ENCODE measurements around the gene CADM2.

CADM2 gene

DNA sequence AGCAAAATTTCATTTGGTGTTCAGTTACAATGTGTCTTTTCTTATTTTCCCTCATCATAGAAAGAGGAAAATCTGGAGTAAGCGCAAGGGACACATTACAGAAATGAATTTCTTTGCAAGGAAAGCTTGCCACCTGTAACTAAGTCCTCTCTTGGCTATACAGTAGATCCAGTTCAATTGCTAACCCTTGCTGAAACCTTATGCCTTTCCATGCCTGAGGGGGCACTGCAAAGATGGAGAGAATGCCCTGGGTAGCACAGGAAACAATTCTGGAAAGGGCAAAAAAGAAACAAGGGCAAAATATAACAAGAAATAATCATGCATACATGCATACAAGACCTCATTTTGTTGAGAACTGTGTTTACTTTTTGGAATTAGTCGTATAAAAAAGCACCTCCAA, 4.3 kb downstream of the CADM2 start:
- no peak for TF ChIP-seq ZNF677 (tag by site-specific recombination; IDR thresholded peaks at IDR 0.05)
- POLR2A ChIA-PET = no interaction called here
- H3K36me3 ChIP-seq (ENCODE audit: control insufficient read depth in 2 of 2, insufficient read depth in 1 of 2, low read length in 2 of 2) = no peaks in the 10 kb centered on the region
- H3K4me3 ChIP-seq (ENCODE audit: low read depth, low read length) = no peak overlapping the region
- no peak overlapping the region for H3K27ac ChIP-seq (ENCODE audit: extremely low read depth, low read depth, low read length)
- CTCF ChIA-PET = no interaction called here
- no peaks in the 10 kb centered on the region for H3K9me3 ChIP-seq (ENCODE audit: control insufficient read depth, insufficient read depth, low read depth, low read length)
- H3K4me1 ChIP-seq (ENCODE audit: control insufficient read depth, insufficient read depth, low read length) = no peaks in the 10 kb centered on the region

DNA sequence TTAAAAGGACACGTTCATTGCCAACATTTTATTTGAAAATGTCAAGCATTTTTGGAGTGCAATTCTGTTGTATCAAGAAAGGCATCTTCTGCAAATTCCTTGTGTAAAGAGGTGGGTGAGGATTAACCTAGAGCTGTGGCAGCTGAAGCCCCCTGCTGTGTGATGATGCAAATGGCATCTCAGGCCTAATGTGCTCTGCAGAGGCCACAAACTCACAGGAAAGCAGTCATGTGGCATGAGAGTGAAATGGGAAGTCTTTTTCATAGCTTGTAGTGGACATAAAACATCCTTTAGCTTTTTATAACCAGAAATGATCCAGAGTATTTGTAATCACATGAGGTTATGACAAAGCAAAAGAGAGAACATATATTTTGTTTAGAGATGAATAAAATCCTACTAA, 6.4 kb downstream of the CADM2 start:
- POLR2A ChIA-PET = no interaction called here
- Histone ChIP-seq H3K27ac (ENCODE audit: extremely low read depth, low read depth, low read length) (no peak overlapping the region), H3K4me1 (ENCODE audit: control insufficient read depth, insufficient read depth, low read length) (no peaks in the 10 kb centered on the region)

DNA sequence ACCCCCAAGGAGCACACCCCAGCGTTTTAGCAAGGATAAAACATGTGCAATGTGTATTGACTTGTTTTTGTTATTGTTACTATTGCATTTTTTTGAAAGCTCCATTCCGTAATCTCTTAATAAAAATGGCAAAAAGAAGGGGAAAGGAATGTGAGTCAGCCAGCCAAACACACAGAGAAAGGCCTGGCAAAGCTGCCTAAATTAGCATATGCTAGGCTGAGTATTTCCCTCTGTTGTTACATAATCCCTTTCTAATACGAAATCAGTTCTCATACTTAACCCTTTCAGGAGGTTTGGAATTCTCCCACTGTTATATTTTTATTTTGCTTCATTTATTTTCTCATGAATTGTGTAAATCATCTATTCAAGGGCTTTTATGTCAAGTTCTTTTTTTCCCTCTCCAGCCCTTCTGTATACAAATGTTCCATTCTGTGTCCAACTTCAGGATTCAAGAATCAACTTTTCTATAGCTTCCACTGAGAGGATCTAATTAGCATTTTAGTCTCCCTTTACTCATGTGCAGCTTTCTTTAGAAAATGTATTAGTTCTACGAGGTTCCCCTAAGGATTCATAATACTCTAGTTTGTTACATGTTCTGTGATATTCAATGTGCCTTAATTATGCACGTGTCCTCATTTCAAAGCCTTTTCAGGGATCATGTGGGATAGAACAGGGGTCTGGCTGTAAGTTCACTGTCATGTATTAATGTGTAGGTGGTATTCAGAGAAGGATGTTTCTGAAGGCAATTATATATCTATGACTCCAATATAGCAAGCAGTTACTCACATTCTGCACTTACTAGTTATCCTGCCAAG, 9.2 kb downstream of the CADM2 start:
- CTCF ChIA-PET = interaction anchor here (0.7 kb wide), 1 partner anchor 228 kb away, joined by 3 read pairs; no protein-coding TSS in a partner anchor
- POLR2A ChIA-PET = no interaction called here
- H3K9me3 ChIP-seq (ENCODE audit: control insufficient read depth, insufficient read depth, low read depth, low read length) = no peaks in the 10 kb centered on the region
- no peak overlapping the region for H3K27ac ChIP-seq (ENCODE audit: extremely low read depth, low read depth, low read length)
- no peaks in the 10 kb centered on the region for H3K4me1 ChIP-seq (ENCODE audit: control insufficient read depth, insufficient read depth, low read length)
- no peak overlapping the region for H3K4me3 ChIP-seq (ENCODE audit: low read depth, low read length)
- no peaks in the 10 kb centered on the region for H3K36me3 ChIP-seq (ENCODE audit: control insufficient read depth in 2 of 2, insufficient read depth in 1 of 2, low read length in 2 of 2)
- TF ChIP-seq SCRT1 (tag by site-specific recombination; IDR thresholded peaks at IDR 0.05; ENCODE audit: borderline replicate concordance) (no peak), BCL11B (tag by site-specific recombination; IDR thresholded peaks at IDR 0.05; ENCODE audit: low read depth) (no peak), ZNF670 (tag by site-specific recombination; IDR thresholded peaks at IDR 0.05; ENCODE audit: low read depth) (no peak), ZNF610 (tag by site-specific recombination; IDR thresholded peaks at IDR 0.05; ENCODE audit: borderline replicate concordance) (no peak), MEIS1 (CRISPR knock-in tag; IDR thresholded peaks at IDR 0.05; ENCODE audit: borderline replicate concordance) (no peak)
- TF ChIP-seq, protein P1, sequence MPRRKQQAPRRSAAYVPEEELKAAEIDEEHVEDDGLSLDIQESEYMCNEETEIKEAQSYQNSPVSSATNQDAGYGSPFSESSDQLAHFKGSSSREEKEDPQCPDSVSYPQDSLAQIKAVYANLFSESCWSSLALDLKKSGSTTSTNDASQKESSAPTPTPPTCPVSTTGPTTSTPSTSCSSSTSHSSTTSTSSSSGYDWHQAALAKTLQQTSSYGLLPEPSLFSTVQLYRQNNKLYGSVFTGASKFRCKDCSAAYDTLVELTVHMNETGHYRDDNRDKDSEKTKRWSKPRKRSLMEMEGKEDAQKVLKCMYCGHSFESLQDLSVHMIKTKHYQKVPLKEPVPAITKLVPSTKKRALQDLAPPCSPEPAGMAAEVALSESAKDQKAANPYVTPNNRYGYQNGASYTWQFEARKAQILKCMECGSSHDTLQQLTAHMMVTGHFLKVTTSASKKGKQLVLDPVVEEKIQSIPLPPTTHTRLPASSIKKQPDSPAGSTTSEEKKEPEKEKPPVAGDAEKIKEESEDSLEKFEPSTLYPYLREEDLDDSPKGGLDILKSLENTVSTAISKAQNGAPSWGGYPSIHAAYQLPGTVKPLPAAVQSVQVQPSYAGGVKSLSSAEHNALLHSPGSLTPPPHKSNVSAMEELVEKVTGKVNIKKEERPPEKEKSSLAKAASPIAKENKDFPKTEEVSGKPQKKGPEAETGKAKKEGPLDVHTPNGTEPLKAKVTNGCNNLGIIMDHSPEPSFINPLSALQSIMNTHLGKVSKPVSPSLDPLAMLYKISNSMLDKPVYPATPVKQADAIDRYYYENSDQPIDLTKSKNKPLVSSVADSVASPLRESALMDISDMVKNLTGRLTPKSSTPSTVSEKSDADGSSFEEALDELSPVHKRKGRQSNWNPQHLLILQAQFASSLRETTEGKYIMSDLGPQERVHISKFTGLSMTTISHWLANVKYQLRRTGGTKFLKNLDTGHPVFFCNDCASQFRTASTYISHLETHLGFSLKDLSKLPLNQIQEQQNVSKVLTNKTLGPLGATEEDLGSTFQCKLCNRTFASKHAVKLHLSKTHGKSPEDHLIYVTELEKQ (tag by site-specific recombination; IDR thresholded peaks at IDR 0.05; ENCODE audit: borderline replicate concordance) = no peak
- TF ChIP-seq, protein P2, sequence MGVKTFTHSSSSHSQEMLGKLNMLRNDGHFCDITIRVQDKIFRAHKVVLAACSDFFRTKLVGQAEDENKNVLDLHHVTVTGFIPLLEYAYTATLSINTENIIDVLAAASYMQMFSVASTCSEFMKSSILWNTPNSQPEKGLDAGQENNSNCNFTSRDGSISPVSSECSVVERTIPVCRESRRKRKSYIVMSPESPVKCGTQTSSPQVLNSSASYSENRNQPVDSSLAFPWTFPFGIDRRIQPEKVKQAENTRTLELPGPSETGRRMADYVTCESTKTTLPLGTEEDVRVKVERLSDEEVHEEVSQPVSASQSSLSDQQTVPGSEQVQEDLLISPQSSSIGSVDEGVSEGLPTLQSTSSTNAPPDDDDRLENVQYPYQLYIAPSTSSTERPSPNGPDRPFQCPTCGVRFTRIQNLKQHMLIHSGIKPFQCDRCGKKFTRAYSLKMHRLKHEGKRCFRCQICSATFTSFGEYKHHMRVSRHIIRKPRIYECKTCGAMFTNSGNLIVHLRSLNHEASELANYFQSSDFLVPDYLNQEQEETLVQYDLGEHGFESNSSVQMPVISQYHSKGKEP (tag by site-specific recombination; IDR thresholded peaks at IDR 0.05) = no peak

More for the DNA sequence above, 6.4 kb downstream of the CADM2 start:
- Histone ChIP-seq H3K9me3 (ENCODE audit: control insufficient read depth, insufficient read depth, low read depth, low read length) (no peaks in the 10 kb centered on the region), H3K36me3 (ENCODE audit: control insufficient read depth in 2 of 2, insufficient read depth in 1 of 2, low read length in 2 of 2) (no peaks in the 10 kb centered on the region), H3K4me3 (ENCODE audit: low read depth, low read length) (no peak overlapping the region)
- TF ChIP-seq ZNF416 (tag by site-specific recombination; IDR thresholded peaks at IDR 0.05) = no peak
- no peak for TF ChIP-seq ZNF341 (tag by site-specific recombination; IDR thresholded peaks at IDR 0.05; ENCODE audit: low read depth)
- no peak for TF ChIP-seq ZNF785 (tag by site-specific recombination; IDR thresholded peaks at IDR 0.05)
- no peak for TF ChIP-seq ZNF621 (tag by site-specific recombination; IDR thresholded peaks at IDR 0.05)
- no peak for TF ChIP-seq TCF7L2 (IDR thresholded peaks at IDR 0.05; ENCODE audit: borderline replicate concordance, low read depth, low read length)
- TF ChIP-seq, protein P3, sequence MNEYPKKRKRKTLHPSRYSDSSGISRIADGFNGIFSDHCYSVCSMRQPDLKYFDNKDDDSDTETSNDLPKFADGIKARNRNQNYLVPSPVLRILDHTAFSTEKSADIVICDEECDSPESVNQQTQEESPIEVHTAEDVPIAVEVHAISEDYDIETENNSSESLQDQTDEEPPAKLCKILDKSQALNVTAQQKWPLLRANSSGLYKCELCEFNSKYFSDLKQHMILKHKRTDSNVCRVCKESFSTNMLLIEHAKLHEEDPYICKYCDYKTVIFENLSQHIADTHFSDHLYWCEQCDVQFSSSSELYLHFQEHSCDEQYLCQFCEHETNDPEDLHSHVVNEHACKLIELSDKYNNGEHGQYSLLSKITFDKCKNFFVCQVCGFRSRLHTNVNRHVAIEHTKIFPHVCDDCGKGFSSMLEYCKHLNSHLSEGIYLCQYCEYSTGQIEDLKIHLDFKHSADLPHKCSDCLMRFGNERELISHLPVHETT (tag by site-specific recombination; IDR thresholded peaks at IDR 0.05) = no peak
- TF ChIP-seq ZNF629 (tag by site-specific recombination; IDR thresholded peaks at IDR 0.05) = no peak
- TF ChIP-seq ZNF529 (tag by site-specific recombination; IDR thresholded peaks at IDR 0.05; ENCODE audit: insufficient replicate concordance) = no peak
- no peak for TF ChIP-seq ZNF510 (tag by site-specific recombination; IDR thresholded peaks at IDR 0.05; ENCODE audit: insufficient replicate concordance)
- no peak for TF ChIP-seq ZNF266 (tag by site-specific recombination; IDR thresholded peaks at IDR 0.05; ENCODE audit: low read depth)
- TF ChIP-seq, protein P4, sequence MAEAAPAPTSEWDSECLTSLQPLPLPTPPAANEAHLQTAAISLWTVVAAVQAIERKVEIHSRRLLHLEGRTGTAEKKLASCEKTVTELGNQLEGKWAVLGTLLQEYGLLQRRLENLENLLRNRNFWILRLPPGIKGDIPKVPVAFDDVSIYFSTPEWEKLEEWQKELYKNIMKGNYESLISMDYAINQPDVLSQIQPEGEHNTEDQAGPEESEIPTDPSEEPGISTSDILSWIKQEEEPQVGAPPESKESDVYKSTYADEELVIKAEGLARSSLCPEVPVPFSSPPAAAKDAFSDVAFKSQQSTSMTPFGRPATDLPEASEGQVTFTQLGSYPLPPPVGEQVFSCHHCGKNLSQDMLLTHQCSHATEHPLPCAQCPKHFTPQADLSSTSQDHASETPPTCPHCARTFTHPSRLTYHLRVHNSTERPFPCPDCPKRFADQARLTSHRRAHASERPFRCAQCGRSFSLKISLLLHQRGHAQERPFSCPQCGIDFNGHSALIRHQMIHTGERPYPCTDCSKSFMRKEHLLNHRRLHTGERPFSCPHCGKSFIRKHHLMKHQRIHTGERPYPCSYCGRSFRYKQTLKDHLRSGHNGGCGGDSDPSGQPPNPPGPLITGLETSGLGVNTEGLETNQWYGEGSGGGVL (tag by site-specific recombination; IDR thresholded peaks at IDR 0.05) = no peak
- TF ChIP-seq ZBTB1 (tag by site-specific recombination; IDR thresholded peaks at IDR 0.05) = no peak
- TF ChIP-seq OSR2 (tag by site-specific recombination; IDR thresholded peaks at IDR 0.05) = no peak
- TF ChIP-seq, protein P5, sequence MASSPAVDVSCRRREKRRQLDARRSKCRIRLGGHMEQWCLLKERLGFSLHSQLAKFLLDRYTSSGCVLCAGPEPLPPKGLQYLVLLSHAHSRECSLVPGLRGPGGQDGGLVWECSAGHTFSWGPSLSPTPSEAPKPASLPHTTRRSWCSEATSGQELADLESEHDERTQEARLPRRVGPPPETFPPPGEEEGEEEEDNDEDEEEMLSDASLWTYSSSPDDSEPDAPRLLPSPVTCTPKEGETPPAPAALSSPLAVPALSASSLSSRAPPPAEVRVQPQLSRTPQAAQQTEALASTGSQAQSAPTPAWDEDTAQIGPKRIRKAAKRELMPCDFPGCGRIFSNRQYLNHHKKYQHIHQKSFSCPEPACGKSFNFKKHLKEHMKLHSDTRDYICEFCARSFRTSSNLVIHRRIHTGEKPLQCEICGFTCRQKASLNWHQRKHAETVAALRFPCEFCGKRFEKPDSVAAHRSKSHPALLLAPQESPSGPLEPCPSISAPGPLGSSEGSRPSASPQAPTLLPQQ (tag by site-specific recombination; IDR thresholded peaks at IDR 0.05) = no peak
- CTCF ChIA-PET = no interaction called here
